Ecto neural progenitor cell (in vitro differentiated cells): ENCODE results near the gene SPECC1L.

Experiments used
- DNase-seq: peaks from one replicate; pipeline ENCODE4 v3.0.0-alpha.2; 2018; ENCODE audit warnings: low spot score

SPECC1L gene

DNA sequence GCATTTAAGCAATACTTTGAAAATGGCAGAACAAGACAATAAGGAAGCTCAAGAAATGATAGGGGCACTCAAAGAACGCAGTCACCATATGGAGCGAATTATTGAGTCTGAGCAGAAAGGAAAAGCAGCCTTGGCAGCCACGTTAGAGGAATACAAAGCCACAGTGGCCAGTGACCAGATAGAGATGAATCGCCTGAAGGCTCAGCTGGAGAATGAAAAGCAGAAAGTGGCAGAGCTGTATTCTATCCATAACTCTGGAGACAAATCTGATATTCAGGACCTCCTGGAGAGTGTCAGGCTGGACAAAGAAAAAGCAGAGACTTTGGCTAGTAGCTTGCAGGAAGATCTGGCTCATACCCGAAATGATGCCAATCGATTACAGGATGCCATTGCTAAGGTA lies 51.9 kb downstream of the SPECC1L start:
- no peak for DNase-seq

DNA sequence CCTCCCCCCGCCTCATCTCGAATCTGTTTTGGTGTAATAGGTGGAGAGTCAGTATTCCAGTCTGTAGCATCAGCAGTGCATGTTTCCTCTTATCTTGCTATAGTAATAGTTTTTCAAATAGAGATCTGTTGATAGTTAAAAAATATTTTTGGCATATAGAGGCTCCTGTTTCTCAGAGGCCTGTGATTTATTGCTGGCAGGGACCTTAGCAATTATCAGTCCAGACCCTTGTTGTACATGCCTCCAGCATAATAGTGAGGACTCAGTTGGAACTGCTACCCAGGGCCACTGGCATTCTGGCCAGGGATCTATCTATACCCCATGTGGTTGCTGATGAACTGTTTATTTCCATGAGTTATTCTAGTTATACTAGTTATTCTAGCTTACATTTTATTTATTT lies 52.6 kb downstream of the SPECC1L start:
- no peak for DNase-seq

DNA sequence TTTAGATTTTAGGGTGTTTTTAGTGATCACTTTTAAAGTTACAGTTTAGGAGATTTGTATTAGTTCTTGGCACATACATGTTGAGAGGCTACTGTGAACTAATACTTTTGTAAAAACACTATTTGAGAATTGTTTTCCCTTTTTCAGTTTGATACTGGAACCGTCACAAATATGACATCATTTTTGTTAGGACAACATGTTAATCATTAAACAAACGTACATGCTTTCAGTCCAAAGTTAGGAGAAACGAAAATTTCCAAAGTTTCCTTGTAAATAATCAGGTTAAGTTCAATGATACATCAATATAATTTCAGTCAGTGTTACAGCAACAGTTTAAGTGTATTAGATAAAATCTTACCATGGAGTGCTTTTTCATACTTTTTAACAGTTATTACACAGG lies 53.1 kb downstream of the SPECC1L start:
- no peak for DNase-seq

DNA sequence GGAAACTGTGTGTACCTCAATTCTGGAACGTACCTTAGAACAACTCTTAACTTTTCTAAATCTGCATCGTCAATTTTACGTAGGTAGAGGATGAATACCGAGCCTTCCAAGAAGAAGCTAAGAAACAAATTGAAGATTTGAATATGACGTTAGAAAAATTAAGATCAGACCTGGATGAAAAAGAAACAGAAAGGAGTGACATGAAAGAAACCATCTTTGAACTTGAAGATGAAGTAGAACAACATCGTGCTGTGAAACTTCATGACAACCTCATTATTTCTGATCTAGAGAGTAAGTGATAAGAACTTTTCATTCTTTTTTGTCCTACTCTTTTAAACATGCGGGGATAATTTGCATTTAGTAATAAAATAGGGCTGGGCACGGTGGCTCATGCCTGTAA lies 53.5 kb downstream of the SPECC1L start:
- no peak for DNase-seq

DNA sequence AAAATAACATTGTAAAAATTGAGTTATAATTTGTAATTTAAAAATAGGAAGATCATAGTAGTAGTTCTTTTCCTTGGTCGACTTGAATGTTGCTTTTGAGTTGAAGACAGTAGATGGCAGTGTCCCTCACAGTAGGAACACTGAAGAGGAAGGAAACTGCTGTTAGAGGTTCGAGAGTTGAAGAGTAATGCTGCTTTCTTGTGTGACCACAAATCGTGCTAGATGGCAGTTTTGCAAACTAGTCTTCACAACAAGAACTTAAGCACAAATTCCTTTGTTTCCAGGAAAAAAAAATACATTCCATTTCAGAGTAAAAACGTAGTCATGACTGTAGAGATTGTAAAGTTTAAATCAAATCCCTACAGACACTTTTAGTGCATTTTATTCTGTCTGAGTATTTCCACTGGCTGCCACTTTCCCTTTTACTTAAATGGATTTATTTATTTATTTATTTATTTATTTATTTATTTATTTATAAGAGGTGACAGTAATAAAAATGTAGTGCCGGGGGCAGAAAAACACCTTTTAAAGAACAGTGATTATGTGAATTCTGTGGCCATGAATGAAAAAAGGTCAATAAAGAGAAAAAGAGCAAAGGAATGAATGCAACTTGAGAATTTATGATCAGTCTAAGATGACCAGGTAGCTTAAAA lies 54.6 kb downstream of the SPECC1L start:
- DNase-seq: no peak

DNA sequence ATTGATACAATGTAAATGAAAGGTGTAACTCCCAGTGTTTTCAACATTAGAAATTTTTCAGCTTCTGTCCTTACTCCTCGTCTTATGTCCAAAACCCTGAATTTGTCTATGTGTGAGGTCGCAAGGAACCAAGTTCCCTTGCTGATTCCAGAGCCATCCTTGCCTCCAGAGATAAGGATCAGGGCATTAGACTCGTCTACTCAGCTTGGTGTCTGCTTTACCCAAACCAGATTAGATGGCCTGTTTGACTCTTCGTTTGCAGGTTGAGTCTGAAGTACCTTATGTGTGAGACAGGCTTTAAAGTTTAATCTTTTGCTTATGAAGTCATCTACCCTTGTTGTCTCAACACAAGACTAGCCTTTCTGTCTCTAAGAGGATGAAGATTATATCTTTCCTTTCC lies 55.6 kb downstream of the SPECC1L start:
- DNase-seq: no peak

DNA sequence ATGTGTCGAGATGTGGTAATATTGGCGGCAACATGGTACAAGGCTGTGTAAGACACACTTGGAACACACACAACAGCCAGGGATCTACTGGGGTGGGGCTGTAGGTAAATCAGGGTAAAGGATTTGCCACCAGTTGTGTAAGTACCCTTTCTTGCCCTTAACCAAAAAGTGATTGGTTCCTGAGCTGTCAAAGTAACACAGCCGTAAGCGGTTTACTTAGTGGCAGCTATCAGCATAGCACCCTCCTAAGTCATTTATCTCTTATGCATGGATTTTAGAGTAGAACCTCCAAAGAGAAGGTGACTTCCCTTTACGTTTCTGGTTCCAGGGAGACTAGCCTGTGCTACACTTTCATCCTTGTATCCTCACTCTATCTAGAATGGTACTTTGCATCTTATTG lies 57.2 kb downstream of the SPECC1L start:
- DNase-seq: no peak

DNA sequence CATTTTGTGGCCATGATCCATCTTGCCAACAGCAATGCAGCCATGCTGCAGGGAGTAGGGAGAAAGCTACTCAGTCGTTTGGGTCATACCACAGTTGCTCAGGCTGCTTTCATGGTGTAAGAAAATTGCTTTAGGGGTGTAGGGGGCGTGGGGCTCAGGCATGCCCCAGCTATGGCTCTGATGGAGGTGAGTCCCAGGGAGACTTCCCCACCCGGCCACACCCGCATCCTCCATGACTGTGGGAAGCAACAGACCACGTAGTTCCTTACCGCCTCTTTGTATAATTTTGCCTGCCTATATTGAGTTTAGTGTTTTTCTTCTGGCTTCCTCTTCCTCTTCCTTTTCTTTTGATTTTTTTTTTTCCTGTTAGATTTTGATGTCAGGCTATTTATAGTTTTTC lies 58.8 kb downstream of the SPECC1L start:
- DNase-seq: no peak

DNA sequence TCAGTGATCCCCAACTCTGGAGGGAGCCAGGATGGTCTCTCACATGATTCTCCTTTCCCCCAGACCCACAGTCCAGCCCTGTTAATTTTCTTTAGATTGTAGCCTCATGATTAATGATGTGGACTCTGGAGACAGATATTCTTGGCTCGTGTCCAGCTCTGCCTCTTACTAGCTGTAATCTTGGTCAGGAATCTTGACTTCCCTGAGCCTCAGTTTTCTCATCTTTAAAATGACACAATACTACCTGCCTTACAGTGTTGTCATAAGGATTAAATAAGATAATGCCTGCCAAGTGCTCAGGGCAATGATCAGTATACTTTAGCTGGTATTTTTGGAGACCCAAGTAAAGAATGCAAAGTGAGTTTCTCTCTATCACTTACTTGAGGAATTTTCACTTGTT lies 60.0 kb downstream of the SPECC1L start:
- no peak for DNase-seq

DNA sequence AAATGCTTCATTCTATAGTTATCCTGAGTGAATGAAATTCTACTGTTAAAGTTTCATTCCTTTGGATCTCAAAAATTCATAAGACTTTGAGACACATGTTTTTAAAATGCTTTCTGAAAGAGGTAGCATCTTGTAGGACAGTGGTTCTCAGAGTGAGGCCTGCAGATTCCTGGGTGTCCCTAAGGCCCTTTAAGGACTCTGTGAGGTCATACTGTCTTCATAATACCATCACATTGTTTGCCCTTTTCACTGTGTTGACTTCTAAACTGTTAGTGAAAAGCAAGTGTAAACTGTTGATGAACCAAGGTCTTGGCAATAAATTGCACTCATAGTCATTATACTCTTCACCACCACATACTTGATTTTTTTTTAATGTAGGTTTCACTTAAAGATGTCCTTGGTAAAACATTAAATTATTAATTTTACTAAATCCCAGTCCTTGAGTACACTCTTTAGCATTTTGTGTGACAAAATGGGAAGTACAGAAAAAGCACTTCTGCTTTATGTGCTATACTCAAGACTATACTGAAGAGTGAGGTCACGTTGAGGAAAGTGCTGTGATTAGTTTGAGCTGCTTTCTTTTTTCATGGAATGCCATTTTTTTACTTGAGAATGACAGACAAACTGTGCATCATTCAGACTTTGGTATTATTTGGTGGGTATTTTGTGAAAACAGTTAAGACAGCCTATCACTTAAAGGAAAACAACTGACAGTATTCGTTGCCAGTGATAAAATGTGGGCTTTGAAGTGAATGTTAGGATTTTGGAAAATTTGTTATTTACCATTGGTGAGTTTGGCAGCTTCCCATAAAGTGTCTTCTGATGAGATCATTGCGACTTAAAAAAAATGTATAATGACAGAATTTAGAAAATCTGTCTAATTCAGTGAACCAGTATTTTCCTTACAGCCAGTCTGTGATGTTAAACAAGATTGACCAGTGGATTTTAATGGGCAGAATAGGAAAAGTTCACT lies 61.1 kb downstream of the SPECC1L start:
- DNase-seq: no peak

DNA sequence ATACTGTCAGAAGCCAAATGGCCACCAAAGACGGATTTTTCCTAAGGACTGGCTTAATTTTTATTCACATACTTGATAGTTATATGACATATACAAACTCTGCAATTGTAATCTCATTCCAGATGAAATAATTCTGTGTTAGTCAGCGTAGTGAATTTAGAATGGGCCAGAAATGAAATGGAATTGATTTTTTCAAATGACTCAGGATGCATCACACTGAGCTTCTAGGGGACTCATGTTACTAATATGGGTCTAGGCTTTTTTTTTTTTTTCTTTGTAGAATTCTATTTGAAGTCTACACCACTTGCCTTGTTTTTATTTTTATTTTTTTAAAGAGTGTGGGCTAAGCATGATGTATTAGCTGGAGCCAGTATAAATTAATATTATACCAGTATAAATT lies 62.7 kb downstream of the SPECC1L start:
- DNase-seq: no peak

DNA sequence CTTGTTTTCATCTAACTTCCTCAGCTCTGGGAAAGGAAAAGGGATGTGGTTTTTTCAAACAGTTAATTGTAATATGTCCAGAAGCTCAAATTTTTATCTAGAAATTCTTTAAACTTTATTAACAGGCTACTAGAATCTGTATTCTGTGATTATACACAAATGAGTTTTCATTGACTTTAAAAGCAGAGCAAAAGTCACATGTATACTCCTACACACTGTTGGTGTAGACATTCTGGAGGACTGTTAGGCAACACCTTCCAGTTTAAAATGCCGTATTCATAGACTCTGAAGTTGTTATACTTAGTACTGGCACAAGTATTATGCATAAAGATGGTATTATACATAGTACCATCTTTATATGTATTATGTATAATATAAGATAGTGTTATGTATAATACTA lies 64.9 kb downstream of the SPECC1L start:
- DNase-seq: no peak

DNA sequence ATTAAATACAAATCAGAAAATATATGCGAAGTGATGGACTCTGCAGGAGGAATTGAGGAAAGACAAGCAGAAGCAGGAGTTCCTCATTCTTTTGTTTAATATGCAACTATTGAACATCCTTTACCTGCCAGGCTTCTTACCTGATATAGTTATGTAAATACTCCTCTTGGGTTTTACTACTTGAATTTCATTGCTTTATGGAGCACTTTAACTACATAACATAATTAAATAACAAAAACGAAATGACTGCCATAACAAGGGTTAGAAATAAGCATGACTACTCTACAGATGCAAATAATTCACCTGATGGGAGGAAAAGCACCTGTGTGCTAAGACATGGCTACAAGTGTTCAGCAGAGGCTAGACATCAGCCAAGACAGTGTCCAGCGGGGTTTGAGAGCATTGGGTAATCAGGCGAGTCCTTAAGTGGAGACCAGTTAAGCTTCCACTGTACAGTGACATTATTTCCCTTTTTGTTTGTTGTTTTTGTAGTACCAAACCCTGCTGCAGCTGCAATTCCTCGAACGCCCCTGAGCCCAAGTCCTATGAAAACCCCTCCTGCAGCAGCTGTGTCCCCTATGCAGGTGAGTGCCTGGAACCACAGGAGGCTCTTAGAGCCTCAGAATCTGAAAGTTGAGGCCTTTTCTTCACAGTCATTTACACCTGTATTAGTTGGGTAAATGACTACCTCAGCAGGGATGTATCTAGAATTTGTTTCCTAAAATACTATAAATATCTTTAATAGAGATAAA lies 67.4 kb downstream of the SPECC1L start:
- no peak for DNase-seq

DNA sequence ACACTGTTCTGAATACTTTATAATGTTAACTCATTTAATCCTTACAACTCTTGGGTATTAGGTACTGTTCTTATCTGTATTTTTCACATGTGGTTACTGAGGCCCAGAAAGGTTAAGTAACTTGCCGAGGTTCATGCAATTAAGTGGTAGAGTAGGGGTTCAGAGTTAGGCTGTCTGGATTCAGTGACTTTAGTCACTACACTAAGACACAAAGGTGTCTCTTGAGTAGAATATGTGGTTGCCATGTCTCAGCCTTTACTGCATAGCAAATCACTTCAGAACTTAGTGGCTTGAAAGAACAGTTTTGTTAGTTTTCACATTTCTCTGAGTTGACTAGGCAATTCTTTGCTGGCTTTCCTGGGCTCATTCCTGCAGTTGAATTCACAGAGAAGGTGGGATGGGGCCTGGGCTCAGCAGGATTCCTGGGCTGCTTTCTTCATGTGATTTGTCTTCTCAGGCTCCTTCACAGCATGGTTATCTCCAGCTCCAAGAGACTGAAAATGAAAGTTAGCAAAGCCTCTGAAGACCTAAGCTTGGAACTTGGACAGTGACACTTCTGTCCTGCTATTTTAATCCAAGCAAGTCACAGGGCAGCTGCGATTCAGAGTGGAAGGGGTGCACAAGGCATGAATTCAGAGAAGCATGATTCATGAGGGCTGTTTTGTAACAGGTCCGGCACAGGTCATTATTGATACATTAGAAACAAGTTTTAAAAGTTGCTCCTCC lies 68.3 kb downstream of the SPECC1L start:
- DNase-seq: no peak

DNA sequence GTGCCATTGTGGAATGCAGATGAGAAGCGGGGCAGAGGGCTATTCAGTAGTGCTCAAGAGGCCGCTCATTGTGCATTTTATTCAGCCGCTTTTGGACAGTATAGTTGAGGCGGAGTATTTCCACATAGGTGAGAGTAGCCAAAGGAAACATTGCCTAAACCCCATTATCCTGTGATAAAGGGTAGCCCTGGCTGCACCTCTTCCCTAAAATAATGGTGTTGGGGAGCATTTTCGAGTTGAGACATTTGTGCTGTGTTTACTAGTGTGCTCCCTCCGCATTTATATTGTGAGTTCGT lies 68.8 kb downstream of the SPECC1L start:
- no peak for DNase-seq

DNA sequence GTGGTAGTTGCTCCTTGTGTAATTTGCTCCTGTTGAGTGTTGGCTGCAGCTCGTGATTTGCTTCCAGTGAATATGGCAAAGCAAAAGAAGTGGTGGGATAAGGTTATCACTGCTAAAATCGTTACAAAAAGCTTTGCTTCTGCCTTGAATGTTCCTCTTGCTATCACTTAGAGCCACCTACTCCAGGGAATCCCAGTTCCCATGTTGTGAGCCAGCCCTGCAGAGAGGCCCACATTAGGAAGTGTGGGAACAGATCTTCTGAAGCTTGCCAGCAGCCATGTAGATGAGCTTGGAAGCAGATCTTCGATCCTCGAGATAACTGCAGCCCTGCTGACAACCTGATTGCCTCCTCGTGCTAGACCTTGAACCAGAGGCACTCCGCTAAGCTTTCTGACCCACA lies 71.0 kb downstream of the SPECC1L start:
- DNase-seq: no peak

DNA sequence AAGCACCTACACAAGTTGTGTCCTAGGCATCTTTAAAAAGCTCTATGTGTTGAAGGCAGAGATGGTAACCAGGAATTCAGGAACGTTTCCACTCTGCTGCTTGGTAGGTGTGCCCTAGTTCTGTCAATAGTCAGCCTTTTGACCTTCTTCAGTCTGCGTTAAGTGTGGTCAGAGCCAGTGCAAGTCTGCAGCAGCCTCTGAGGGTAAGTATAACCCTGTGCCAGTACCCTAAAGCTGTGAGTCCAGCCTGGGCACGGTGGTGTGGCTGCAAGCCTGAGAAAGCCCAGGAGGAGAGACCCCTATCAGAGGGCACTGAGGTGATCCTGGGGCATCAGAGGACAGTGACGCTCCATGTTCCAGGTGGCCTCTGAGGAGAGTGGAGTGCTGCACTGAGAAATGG lies 80.0 kb downstream of the SPECC1L start:
- DNase-seq: no peak

DNA sequence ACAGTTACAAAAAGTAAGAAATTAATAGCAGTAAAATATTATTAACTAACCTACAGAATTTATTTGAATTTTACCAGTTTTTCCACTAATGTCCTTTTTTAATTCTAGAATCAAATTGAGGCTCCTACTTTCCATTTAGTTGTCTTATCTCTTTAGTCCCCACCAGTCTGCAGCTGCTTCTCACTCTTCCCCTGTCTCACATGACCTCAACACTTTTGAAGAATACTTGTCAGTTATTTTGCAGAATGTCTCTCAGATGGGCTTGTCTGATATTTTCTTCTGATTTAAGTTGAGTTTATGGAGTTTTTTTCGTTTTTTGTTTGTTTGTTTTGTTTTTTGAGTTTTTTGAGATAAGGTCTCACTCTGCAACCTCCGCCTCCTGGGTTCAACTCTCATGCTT lies 82.5 kb downstream of the SPECC1L start:
- no peak for DNase-seq

DNA sequence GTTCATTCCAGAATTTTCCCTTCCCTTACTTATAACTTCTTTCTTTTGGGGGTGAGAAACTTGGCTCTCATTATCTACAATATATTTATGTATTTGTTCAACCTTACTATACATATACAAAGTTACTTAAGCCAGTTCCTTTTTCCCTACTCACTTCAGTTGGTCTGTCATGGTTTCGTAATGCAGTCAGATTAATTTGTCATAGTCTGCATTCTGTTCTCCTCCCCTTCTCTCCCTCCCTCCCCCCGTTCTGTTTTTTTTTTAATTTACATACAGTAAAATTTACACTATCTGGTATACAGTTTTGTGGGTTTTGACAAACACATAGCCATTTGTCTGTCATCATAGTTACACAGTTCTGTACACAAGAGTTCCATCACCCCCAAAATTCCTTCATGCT lies 84.9 kb downstream of the SPECC1L start:
- no peak for DNase-seq

DNA sequence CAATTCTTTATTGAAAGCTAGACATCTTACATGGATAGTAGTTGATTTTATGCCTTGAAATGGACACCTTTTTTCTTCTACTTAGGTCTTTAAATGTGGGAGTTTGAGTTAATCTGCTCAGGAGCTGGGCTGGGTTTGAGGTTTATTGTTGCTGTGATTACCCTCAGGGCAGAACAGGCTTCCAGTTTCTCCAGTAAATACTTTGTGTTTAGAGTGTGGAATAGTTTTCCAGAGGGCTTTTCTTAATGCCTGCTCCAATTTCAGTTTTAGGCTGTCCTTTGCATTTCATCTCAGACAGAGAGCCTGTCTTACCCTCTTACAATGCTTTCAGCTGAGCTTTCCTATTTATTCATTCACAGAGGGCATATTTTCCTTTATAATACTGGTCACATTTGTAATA lies 86.9 kb downstream of the SPECC1L start:
- no peak for DNase-seq

DNA sequence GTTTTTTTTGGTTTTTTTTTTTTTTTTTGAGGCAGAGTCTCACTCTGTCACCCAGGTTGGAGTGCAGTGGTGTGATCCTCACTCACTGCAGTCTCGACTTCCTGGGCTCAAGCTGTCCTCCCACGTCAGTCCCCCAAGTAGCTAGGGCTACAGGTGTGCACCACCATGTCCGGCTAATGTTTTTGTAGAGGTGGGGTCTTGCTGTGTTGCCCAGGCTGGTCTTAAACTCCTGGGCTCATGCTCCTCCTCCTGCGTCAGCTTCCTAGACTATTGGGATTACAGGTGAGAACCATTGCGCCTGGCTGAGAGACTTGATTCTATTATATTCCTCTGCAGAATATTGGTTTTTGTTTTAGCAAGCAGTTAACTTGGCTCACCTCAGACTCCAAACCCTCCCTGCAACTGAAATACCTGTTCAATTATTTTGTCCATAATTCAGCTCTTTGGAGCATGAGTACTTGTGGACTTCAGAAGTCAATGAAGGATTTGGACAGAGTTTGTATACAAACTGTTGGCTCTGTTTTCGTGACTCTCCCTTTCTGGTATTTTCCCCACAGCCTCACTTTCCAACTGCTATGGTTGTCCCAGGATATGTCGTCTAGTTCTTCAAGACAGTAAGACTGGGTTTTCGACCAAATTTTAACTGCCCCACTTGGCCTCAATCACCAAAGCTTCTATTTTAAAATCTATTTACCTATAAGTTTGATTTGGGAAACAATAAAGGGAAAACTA lies 87.6 kb downstream of the SPECC1L start:
- DNase-seq: no peak
